Gastrocnemius medialis (tissue), 4 donors: Measurements from ENCODE around the gene NOX3. TPM values are rescaled to one million over a fixed set of nuclear protein-coding genes. Genes with fewer than 3 reads are reported as not detected.

Experiments used
- ATAC-seq, 2 donors: fragments of 150-250 bp; one replicate each; pipeline ENCODE4 v1.9.1; 2016
- DNase-seq, 2 donors: peaks; one replicate each; pipeline ENCODE4 v3.0.0-alpha.2; 2019
- H3K27ac ChIP-seq, 4 donors: fragments of 200-600 bp; sonication (generic); 1 replicate in 1 of 4; 2 replicates in 3 of 4; pipeline ENCODE4 v1.5.1; 2016 to 2018; ENCODE audit warnings: mild to moderate bottlenecking in 2 of 4, moderate library complexity in 1 of 4
- H3K27me3 ChIP-seq, 3 donors: fragments of 200-600 bp; sonication (generic) in 2 of 3; 1 replicate in 1 of 3; 2 replicates in 2 of 3; pipeline versions ENCODE4 v1.5.1 to v1.6.0; 2016 to 2019; ENCODE audit warnings: mild to moderate bottlenecking in 1 of 3, moderate library complexity in 1 of 3
- H3K36me3 ChIP-seq, 2 donors: fragments of 200-600 bp; sonication (generic) in 1 of 2; one replicate each; pipeline ENCODE4 v1.5.1; 2017 to 2018
- H3K4me1 ChIP-seq, 2 donors: fragments of 200-600 bp; sonication (generic) in 1 of 2; one replicate each; pipeline ENCODE4 v1.5.1; 2016 to 2017; ENCODE audit warnings: mild to moderate bottlenecking in 2 of 2
- H3K4me3 ChIP-seq, 4 donors: fragments of 200-600 bp; sonication (generic) in 3 of 4; 1 replicate in 1 of 4; 2 replicates in 3 of 4; pipeline ENCODE4 v1.5.1; 2016 to 2019; ENCODE audit warnings: mild to moderate bottlenecking in 2 of 4
- H3K9me3 ChIP-seq, 3 donors: fragments of 200-600 bp; sonication (generic) in 2 of 3; 1 replicate in 1 of 3; 2 replicates in 2 of 3; pipeline ENCODE4 v1.5.1; 2016 to 2019
- POLR2A ChIP-seq, 2 donors: fragments of 450-650 bp; IDR thresholded peaks; one replicate each; pipeline ENCODE4 v1.6.1; 2017; ENCODE audit warnings: antibody characterized with exemption in 2 of 2, mild to moderate bottlenecking in 2 of 2, moderate library complexity in 2 of 2
- in situ Hi-C, 4 donors: fragments of 200-750 bp; cut with MboI; loops; one replicate each; pipeline versions ENCODE4 v1.15.0 to v1.8.0; 2017; ENCODE audit warnings: low sequenced_read_pairs in 4 of 4
- intact Hi-C: fragments of 100-400 bp; cut with DNase I; formaldehyde crosslinking; loops from one replicate; pipeline ENCODE4 v1.15.1; 2023; ENCODE audit warnings: low total_unique reads
- total RNA-seq, 4 donors: library from RNA; depleted of rRNA; stranded (reverse); fragments of >200 nt; gene quantifications; one replicate each; pipeline versions ENCODE4 v1.1.0 to v1.2.3, GENCODE V29; 2016
- TF ChIP-seq, protein P1 (sequence below), 5 experiments: fragments of 450-650 bp in 3 of 5; fragments of 200-600 bp in 2 of 5; sonication (generic) in 2 of 5; IDR thresholded peaks in 4 of 5; conservative IDR thresholded peaks in 1 of 5; 1 replicate in 4 of 5; 2 replicates in 1 of 5; pipeline ENCODE4 v1.5.1; 2016 to 2019; ENCODE audit warnings: antibody characterized with exemption in 5 of 5, mild to moderate bottlenecking in 3 of 5, moderate library complexity in 3 of 5

The NOX3 gene
- total RNA-seq, 4 donors from 2014 or later, result not detected

DNA sequence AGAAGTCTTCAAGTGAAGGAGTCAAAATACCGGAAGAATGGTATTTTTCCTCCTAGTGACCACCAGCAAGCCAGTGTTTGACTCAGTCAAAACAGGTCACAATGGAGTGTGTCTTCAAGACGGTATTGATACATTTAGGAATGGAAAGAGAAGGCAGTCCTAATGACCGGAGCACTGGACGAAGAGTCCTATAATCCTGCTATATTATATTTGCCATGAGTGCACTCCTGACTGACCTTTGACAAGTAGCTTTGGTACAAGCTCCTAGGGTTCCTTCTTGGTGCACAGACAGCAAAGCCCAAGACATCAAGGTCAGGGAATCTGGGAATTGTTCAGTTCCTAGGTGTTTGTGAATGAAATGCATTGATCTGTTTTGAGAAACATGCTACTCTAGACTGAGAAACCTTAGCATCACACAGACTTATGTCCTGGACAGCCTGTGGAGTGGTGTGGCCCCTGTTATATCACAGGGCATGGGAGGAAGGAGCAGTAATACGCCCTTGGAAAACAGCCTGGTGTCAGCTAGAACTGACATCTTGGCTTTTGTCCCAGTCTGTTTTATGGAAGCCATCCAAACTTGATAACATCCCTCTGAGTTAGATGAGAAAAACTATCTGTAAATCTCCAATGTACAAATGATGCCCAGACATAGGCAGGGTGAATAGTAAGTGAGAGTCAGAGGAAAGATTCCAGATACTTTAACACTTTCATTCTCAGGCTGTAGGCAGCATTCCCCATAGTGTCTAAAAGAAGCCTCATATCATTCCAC is 18.5 kb downstream of the NOX3 start:
- TF ChIP-seq, protein P1, sequence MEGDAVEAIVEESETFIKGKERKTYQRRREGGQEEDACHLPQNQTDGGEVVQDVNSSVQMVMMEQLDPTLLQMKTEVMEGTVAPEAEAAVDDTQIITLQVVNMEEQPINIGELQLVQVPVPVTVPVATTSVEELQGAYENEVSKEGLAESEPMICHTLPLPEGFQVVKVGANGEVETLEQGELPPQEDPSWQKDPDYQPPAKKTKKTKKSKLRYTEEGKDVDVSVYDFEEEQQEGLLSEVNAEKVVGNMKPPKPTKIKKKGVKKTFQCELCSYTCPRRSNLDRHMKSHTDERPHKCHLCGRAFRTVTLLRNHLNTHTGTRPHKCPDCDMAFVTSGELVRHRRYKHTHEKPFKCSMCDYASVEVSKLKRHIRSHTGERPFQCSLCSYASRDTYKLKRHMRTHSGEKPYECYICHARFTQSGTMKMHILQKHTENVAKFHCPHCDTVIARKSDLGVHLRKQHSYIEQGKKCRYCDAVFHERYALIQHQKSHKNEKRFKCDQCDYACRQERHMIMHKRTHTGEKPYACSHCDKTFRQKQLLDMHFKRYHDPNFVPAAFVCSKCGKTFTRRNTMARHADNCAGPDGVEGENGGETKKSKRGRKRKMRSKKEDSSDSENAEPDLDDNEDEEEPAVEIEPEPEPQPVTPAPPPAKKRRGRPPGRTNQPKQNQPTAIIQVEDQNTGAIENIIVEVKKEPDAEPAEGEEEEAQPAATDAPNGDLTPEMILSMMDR (IDR thresholded peaks at IDR 0.05 in 4 of 5, conservative IDR thresholded peaks at IDR 0.05 in 1 of 5), result no peak
- no peak for TF ChIP-seq POLR2A (IDR thresholded peaks at IDR 0.05)
- DNase-seq, result no peak
- Histone ChIP-seq H3K4me1 (peaks cover 0 to 3% of the 10 kb centered on the region in 2 donors), H3K4me3 (no peak overlapping the region), H3K9me3 (no peaks in the 10 kb centered on the region), H3K27me3 (no peaks in the 10 kb centered on the region), H3K36me3 (no peaks in the 10 kb centered on the region), H3K27ac (no peak overlapping the region)
- intact Hi-C loops (no loop called here), in situ Hi-C loops (no loop called here)
- ATAC-seq, result no peak

DNA sequence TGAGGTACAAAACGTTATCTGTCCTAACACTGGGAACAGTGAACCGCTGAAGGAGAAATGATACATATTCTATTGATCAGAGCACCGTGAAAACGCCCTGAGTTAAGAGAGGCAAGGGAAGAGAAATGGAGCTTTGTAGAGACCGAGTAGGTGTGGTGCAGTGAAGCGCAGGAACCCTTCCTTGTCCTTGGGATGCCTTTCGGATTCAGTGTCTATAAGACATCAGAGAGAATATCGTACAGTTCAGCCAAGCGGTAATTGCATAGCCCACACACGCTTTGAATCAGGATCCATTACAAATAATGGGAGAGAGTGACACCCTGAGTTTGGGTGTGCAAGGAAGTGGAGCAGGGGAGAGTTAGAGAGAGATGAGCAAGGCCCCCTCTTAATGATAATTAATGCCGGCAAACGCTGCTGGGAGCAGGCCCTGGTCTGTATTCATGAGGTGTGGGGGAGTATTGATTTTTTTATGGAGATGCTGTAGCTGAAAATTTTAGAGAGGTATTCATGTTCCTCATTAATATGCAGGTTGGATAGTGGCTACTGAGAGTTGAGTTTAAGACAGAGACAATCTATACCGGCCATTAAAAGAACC is 20.7 kb downstream of the NOX3 start:
- in situ Hi-C loops (no loop called here), intact Hi-C loops (no loop called here)
- ATAC-seq, result no peak

DNA sequence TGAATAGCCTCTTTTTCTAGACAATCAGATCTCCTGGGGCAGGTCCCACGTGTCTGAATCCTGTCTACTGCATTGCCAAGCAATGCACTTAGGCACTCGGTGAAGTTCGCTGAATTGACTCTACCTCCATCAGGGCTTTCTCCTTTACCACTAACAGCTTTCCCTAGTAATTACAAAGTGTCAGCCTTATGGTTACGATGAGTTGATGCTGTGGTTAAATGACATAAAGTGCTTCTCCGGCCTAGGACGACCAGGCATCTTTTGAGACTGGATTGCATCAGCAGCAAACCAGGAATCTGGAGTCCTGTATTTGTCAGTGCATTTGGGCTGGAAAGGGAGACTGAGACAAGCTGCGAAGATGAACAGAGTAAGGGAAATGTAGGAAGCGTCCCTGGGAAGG is 21.5 kb downstream of the NOX3 start:
- ATAC-seq (no peak), DNase-seq (no peak)
- TF ChIP-seq POLR2A (IDR thresholded peaks at IDR 0.05), result no peak
- TF ChIP-seq, protein P1 (IDR thresholded peaks at IDR 0.05 in 4 of 5, conservative IDR thresholded peaks at IDR 0.05 in 1 of 5), result no peak
- in situ Hi-C loops, result no loop called here
- Histone ChIP-seq H3K4me3 (no peak overlapping the region), H3K4me1 (no peaks in the 10 kb centered on the region), H3K27ac (no peak overlapping the region), H3K36me3 (no peaks in the 10 kb centered on the region), H3K27me3 (no peaks in the 10 kb centered on the region), H3K9me3 (no peaks in the 10 kb centered on the region)
- intact Hi-C loops, result no loop called here

More for the DNA sequence above, 20.7 kb downstream of the NOX3 start:
- Histone ChIP-seq H3K27ac (no peak overlapping the region), H3K4me1 (no peaks in the 10 kb centered on the region), H3K27me3 (no peaks in the 10 kb centered on the region), H3K4me3 (no peak overlapping the region), H3K9me3 (no peaks in the 10 kb centered on the region), H3K36me3 (no peaks in the 10 kb centered on the region)
- DNase-seq, result no peak
- no peak for TF ChIP-seq POLR2A (IDR thresholded peaks at IDR 0.05)
- TF ChIP-seq, protein P1 (IDR thresholded peaks at IDR 0.05 in 4 of 5, conservative IDR thresholded peaks at IDR 0.05 in 1 of 5), result no peak

DNA sequence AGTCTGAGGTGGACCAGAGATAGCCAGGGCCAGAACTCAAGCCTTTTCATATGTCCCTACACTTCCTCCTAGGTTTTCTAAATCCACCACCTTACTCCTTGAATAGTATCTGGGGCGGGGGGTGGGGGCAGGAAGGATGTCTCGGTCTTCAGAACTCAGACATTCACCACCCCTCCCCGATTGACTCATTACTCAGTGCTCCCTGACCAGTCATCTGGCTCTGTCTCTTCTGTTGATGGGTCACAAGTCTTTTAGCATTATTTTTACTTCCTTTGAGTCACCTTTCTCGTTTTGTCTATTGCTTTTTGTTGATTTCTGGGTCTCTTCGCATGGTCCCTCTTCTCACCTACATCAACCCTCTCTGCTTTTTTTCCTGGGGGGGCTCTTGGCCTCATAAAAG is 23.3 kb downstream of the NOX3 start:
- in situ Hi-C loops (no loop called here), intact Hi-C loops (no loop called here)
- Histone ChIP-seq H3K27ac (no peak overlapping the region), H3K36me3 (no peaks in the 10 kb centered on the region), H3K4me3 (no peak overlapping the region), H3K4me1 (no peaks in the 10 kb centered on the region), H3K27me3 (no peaks in the 10 kb centered on the region), H3K9me3 (no peaks in the 10 kb centered on the region)
- TF ChIP-seq, protein P1 (IDR thresholded peaks at IDR 0.05 in 4 of 5, conservative IDR thresholded peaks at IDR 0.05 in 1 of 5), result no peak
- TF ChIP-seq POLR2A (IDR thresholded peaks at IDR 0.05), result no peak
- DNase-seq (no peak), ATAC-seq (no peak)
